Measurements from ENCODE around the gene PRRC2A. TPM values are rescaled to one million over a fixed set of nuclear protein-coding genes. Genes with fewer than 3 reads are reported as not detected.
A peak's percentile ranks its signal among the peaks of the same experiment; 100 is the strongest.

PRRC2A gene
- total RNA-seq, 2 experiments from 2014 or later: 215 to 222 TPM

- POLR2A ChIA-PET: interaction anchor here (0.6 to 1.1 kb wide), 2 partner anchors 17 to 68 kb away, joined by 3 to 4 read pairs; partner anchors contain the start of gene NFKBIL1
- Mint-ChIP-seq H3K4me1 (peaks cover 32% of the 10 kb centered on the region), H3K27ac (peak within 1 kb of the TSS; percentile 12), H3K27me3 (peaks cover 2% of the 10 kb centered on the region), H3K4me3 (peak within 1 kb of the TSS; percentile 16), H3K9me3 (no peaks in the 10 kb centered on the region), H3K36me3 (ENCODE audit: low read depth) (no peaks in the 10 kb centered on the region)
- CTCF ChIA-PET: interaction anchor here (1.8 kb wide), 1 partner anchor 17 kb away, joined by 4 read pairs; no protein-coding TSS in a partner anchor
- DNase-seq: no peak
Measured at GRCh38 chr6:31614684-31615578, 5.6 kb upstream of the PRRC2A start, which contains the start of gene AIF1. Gene AIF1 (plus strand): TSS chr6:31615234. CDS start chr6:31615330, 96 bp downstream.

DNA sequence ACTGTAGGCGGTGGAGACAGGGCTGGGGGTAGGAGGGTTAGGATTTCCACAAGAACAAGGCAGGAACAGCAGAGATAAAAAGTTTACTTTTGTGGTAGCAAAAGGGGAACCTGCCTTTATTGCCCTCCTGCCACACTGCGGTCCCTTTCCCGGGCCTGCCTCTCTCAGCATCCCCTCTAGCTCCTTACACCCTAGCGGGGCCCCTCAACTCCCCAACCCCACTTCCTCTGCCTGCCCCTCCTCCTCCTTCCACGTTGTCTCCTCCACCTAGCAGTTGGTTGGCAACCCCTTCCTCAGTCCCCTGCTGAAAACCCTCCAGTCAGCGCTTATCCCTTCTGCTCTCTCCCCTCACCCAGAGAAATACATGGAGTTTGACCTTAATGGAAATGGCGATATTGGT is 4.8 kb upstream of the PRRC2A start:
- Mint-ChIP-seq H3K4me3 (peak overlapping the region; percentile 16), H3K9me3 (no peaks in the 10 kb centered on the region), H3K4me1 (peaks cover 32% of the 10 kb centered on the region), H3K36me3 (ENCODE audit: low read depth) (no peaks in the 10 kb centered on the region), H3K27ac (peak overlapping the region; percentile 12), H3K27me3 (peaks cover 2% of the 10 kb centered on the region)
- DNase-seq: no peak
- CTCF ChIA-PET: interaction anchor here (0.5 to 1.8 kb wide), 3 partner anchors 17 to 455 kb away, joined by 3 to 4 read pairs (median 4); partner anchors contain the start of gene DDX39B
- POLR2A ChIA-PET: interaction anchor here (1.1 to 1.3 kb wide), 2 partner anchors 40 to 69 kb away, joined by 4 read pairs; partner anchors contain the start of genes NFKBIL1 and TNF

- ChIA-PET CTCF (interaction anchor here (3.1 kb wide), 1 partner anchor 19 kb away, joined by 15 read pairs; no protein-coding TSS in a partner anchor), POLR2A (interaction anchor here (0.9 to 1.3 kb wide), 2 partner anchors 42 to 66 kb away, joined by 3 to 4 read pairs; partner anchors contain the start of gene TNF)
- Mint-ChIP-seq H3K27ac (no peak overlapping the region), H3K4me3 (no peak overlapping the region), H3K36me3 (ENCODE audit: low read depth) (peaks cover 12% of the 10 kb centered on the region), H3K27me3 (no peaks in the 10 kb centered on the region), H3K9me3 (no peaks in the 10 kb centered on the region), H3K4me1 (peaks cover 40% of the 10 kb centered on the region)
- no peak for DNase-seq
Measured at GRCh38 chr6:31617010-31617409, 3.5 kb upstream of the PRRC2A start.

- POLR2A ChIA-PET: interaction anchor here (0.6 to 4.1 kb wide), 21 partner anchors 11 to 576 kb away, joined by 3 to 60 read pairs (median 6); partner anchors contain the start of genes BAG6, C6orf47, DDX39B and GPANK1
- CTCF ChIA-PET: interaction anchor here (0.7 to 1.4 kb wide), 3 partner anchors 22 to 150 kb away, joined by 3 to 4 read pairs (median 4); partner anchors contain the start of gene ATP6V1G2
- DNase-seq: peak; percentile 98
- peaks cover 50% of the 10 kb centered on the region for H3K4me1 Mint-ChIP-seq
- peak overlapping the region; percentile 81 for H3K4me3 Mint-ChIP-seq
- H3K9me3 Mint-ChIP-seq: no peaks in the 10 kb centered on the region
- peak overlapping the region; percentile 95 for H3K27ac Mint-ChIP-seq
- H3K36me3 Mint-ChIP-seq (ENCODE audit: low read depth): peaks cover 40% of the 10 kb centered on the region
- no peaks in the 10 kb centered on the region for H3K27me3 Mint-ChIP-seq
Measured at GRCh38 chr6:31619805-31620585, 520 bp upstream of the PRRC2A start.

GRCh38 chr6:31621320-31621939 is 915 bp downstream of the PRRC2A start:
- no peaks in the 10 kb centered on the region for H3K27me3 Mint-ChIP-seq
- peak overlapping the region; percentile 81 for H3K4me3 Mint-ChIP-seq
- POLR2A ChIA-PET: interaction anchor here (0.9 to 4.1 kb wide), 27 partner anchors 9 to 574 kb away, joined by 3 to 60 read pairs (median 4); partner anchors contain the start of genes APOM, BAG6, C6orf47 and GPANK1
- peaks cover 38% of the 10 kb centered on the region for H3K4me1 Mint-ChIP-seq
- H3K36me3 Mint-ChIP-seq (ENCODE audit: low read depth): peaks cover 54% of the 10 kb centered on the region
- CTCF ChIA-PET: interaction anchor here (1.2 to 3.7 kb wide), 5 partner anchors 24 to 149 kb away, joined by 3 to 10 read pairs (median 7); partner anchors contain the start of gene MSH5
- peak overlapping the region; percentile 89 for H3K27ac Mint-ChIP-seq
- no peak for DNase-seq
- H3K9me3 Mint-ChIP-seq: no peaks in the 10 kb centered on the region

- DNase-seq: no peak
- ChIA-PET POLR2A (interaction anchor here (0.8 to 4.1 kb wide), 21 partner anchors 11 to 206 kb away, joined by 3 to 60 read pairs (median 4); partner anchors contain the start of genes APOM, BAG6, C6orf47 and GPANK1), CTCF (interaction anchor here (1.0 to 3.7 kb wide), 6 partner anchors 24 to 209 kb away, joined by 3 to 10 read pairs (median 6); partner anchors contain the start of gene MSH5)
- peak overlapping the region; percentile 81 for H3K4me3 Mint-ChIP-seq
- no peaks in the 10 kb centered on the region for H3K9me3 Mint-ChIP-seq
- peaks cover 34% of the 10 kb centered on the region for H3K4me1 Mint-ChIP-seq
- H3K27me3 Mint-ChIP-seq: no peaks in the 10 kb centered on the region
- peaks cover 58% of the 10 kb centered on the region for H3K36me3 Mint-ChIP-seq (ENCODE audit: low read depth)
- peak overlapping the region; percentile 89 for H3K27ac Mint-ChIP-seq
Measured at GRCh38 chr6:31621991-31622390, 1.5 kb downstream of the PRRC2A start.

DNA sequence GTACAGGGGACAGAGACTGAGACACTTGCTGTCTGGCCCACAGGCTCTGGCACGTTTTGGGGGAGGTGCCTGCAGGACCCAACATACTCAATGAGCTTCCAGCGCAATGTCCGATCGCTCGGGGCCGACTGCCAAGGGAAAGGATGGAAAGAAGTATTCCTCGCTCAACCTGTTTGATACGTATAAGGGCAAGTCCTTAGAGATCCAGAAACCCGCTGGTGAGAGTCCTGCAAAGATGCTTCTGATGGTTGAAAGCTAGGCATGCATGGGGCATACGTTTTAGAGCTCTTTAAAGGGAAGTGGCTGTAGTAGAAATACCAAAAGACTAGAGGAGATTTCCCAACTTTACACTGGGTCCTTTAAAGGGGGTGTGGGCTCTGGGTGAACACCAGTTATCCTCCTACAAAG is 2.2 kb downstream of the PRRC2A start:
- H3K27me3 Mint-ChIP-seq: no peaks in the 10 kb centered on the region
- POLR2A ChIA-PET: interaction anchor here (0.8 to 4.1 kb wide), 17 partner anchors 12 to 213 kb away, joined by 3 to 60 read pairs (median 4); partner anchors contain the start of genes BAG6, C6orf47, DDX39B and GPANK1
- H3K36me3 Mint-ChIP-seq (ENCODE audit: low read depth): peaks cover 65% of the 10 kb centered on the region
- CTCF ChIA-PET: interaction anchor here (1.0 to 3.7 kb wide), 4 partner anchors 25 to 208 kb away, joined by 3 to 10 read pairs (median 6); partner anchors contain the start of gene MSH5
- H3K27ac Mint-ChIP-seq: peak overlapping the region; percentile 89
- DNase-seq: no peak
- no peaks in the 10 kb centered on the region for H3K9me3 Mint-ChIP-seq
- H3K4me3 Mint-ChIP-seq: peak overlapping the region; percentile 81
- H3K4me1 Mint-ChIP-seq: peaks cover 33% of the 10 kb centered on the region

GRCh38 chr6:31624070-31624469 is 3.6 kb downstream of the PRRC2A start:
- no peak for DNase-seq
- H3K4me3 Mint-ChIP-seq: no peak overlapping the region
- CTCF ChIA-PET: interaction anchor here (3.7 kb wide), 1 partner anchor 73 kb away, joined by 9 read pairs; no protein-coding TSS in a partner anchor
- POLR2A ChIA-PET: interaction anchor here (1.1 to 1.6 kb wide), 2 partner anchors 28 to 41 kb away, joined by 4 to 7 read pairs; partner anchors contain the start of genes BAG6 and GPANK1
- peaks cover 77% of the 10 kb centered on the region for H3K36me3 Mint-ChIP-seq (ENCODE audit: low read depth)
- no peaks in the 10 kb centered on the region for H3K27me3 Mint-ChIP-seq
- peaks cover 30% of the 10 kb centered on the region for H3K4me1 Mint-ChIP-seq
- no peak overlapping the region for H3K27ac Mint-ChIP-seq
- no peaks in the 10 kb centered on the region for H3K9me3 Mint-ChIP-seq

DNA sequence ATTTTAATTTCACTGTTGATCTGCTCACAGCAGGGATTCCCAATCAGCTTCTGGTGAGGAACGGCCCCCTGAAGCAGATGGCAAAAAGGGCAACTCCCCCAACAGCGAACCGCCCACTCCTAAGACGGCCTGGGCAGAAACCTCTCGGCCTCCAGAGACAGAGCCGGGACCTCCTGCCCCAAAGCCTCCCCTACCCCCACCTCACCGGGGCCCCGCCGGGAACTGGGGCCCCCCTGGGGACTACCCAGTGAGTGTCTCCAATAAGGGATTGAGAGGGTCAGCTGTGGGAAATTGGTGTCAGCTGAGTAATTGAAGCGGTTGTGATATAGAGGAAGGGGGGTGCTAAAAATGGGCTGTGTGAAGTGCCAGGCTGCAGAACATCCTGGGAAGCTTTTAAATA is 6.4 kb downstream of the PRRC2A start:
- ChIA-PET POLR2A (interaction anchor here (1.0 to 2.3 kb wide), 2 partner anchors 12 to 26 kb away, joined by 3 to 14 read pairs; no protein-coding TSS in a partner anchor), CTCF (no interaction called here)
- no peak overlapping the region for H3K4me3 Mint-ChIP-seq
- no peaks in the 10 kb centered on the region for H3K27me3 Mint-ChIP-seq
- H3K36me3 Mint-ChIP-seq (ENCODE audit: low read depth): peaks cover 94% of the 10 kb centered on the region
- H3K27ac Mint-ChIP-seq: no peak overlapping the region
- DNase-seq: no peak
- peaks cover 18% of the 10 kb centered on the region for H3K4me1 Mint-ChIP-seq
- no peaks in the 10 kb centered on the region for H3K9me3 Mint-ChIP-seq

GRCh38 chr6:31627690-31628287 is 7.3 kb downstream of the PRRC2A start:
- POLR2A ChIA-PET: interaction anchor here (0.8 to 2.3 kb wide), 3 partner anchors 11 to 25 kb away, joined by 3 to 14 read pairs (median 4); no protein-coding TSS in a partner anchor
- Mint-ChIP-seq H3K36me3 (ENCODE audit: low read depth) (peaks cover 92% of the 10 kb centered on the region), H3K4me3 (no peak overlapping the region), H3K4me1 (peaks cover 10% of the 10 kb centered on the region), H3K27me3 (no peaks in the 10 kb centered on the region), H3K27ac (no peak overlapping the region), H3K9me3 (no peaks in the 10 kb centered on the region)
- CTCF ChIA-PET: no interaction called here
- no peak for DNase-seq

GRCh38 chr6:31629014-31629413 is 8.5 kb downstream of the PRRC2A start:
- H3K36me3 Mint-ChIP-seq (ENCODE audit: low read depth): peaks cover 92% of the 10 kb centered on the region
- H3K9me3 Mint-ChIP-seq: no peaks in the 10 kb centered on the region

More at GRCh38 chr6:31629014-31629413, 8.5 kb downstream of the PRRC2A start:
- ChIA-PET CTCF (no interaction called here), POLR2A (interaction anchor here (1.1 to 1.3 kb wide), 2 partner anchors 15 to 23 kb away, joined by 3 to 5 read pairs; partner anchors contain the start of gene BAG6)
- Mint-ChIP-seq H3K4me1 (peaks cover 3% of the 10 kb centered on the region), H3K27me3 (no peaks in the 10 kb centered on the region), H3K27ac (no peak overlapping the region), H3K4me3 (no peak overlapping the region)
- DNase-seq: no peak
